Right lobe of liver (tissue), 4 donors: ENCODE measurements around the gene FAM3A.
"Not testable (repeated sequence)": the region's sequence is repeated elsewhere in the genome, so short reads cannot be mapped to it uniquely, and the experiment has no call there.

Experiments used
- POLR2A ChIP-seq: fragments of 450-650 bp; IDR thresholded peaks from one replicate; pipeline ENCODE4 v1.6.1; 2017; ENCODE audit warnings: antibody characterized with exemption, mild to moderate bottlenecking
- TF ChIP-seq, protein P1 (sequence below), 4 donors: fragments of 200-600 bp in 3 of 4; fragments of 450-650 bp in 1 of 4; IDR thresholded peaks; one replicate each; pipeline versions ENCODE4 v1.5.1 to v1.8.0; 2016 to 2022; ENCODE audit warnings: antibody characterized with exemption in 4 of 4, mild to moderate bottlenecking in 2 of 4
- donor health status: DM: no; HTN: no; CAD: no.
- donor health status: DM: no; HTN: no; CAD: no.
- donor health status: DM: no; HTN: yes; CAD: no.

DNA sequence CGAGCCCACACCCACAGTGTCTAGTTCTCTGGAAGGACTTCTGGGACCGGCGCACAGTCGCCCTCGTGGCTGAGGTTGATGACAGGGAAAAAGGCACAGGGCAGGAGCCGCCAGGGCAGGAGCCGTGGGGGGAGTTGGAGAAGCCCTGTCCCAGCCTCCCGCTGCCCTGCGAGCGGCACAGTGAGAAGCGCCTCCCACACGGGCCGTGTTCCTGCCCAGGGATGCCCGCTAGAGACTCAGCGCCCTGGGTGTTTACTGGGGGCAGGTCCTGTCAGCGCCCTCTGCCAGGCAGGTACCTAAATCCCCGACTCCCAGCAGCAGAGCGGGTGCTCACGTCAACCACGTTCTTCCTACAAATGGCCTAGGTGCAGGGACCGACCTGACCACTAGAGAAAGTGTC lies 42.9 kb upstream of the FAM3A start:
- not testable (repeated sequence) for TF ChIP-seq POLR2A
- TF ChIP-seq, protein P1, sequence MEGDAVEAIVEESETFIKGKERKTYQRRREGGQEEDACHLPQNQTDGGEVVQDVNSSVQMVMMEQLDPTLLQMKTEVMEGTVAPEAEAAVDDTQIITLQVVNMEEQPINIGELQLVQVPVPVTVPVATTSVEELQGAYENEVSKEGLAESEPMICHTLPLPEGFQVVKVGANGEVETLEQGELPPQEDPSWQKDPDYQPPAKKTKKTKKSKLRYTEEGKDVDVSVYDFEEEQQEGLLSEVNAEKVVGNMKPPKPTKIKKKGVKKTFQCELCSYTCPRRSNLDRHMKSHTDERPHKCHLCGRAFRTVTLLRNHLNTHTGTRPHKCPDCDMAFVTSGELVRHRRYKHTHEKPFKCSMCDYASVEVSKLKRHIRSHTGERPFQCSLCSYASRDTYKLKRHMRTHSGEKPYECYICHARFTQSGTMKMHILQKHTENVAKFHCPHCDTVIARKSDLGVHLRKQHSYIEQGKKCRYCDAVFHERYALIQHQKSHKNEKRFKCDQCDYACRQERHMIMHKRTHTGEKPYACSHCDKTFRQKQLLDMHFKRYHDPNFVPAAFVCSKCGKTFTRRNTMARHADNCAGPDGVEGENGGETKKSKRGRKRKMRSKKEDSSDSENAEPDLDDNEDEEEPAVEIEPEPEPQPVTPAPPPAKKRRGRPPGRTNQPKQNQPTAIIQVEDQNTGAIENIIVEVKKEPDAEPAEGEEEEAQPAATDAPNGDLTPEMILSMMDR (IDR thresholded peaks at IDR 0.05): not testable (repeated sequence)
